Adrenal gland (tissue), 12 donors: ENCODE results near the gene PLD4. TPM values are rescaled to one million over a fixed set of nuclear protein-coding genes. Genes with fewer than 3 reads are reported as not detected.
A peak's percentile ranks its signal among the peaks of the same experiment; 100 is the strongest.

Source experiments
- DNase-seq, 7 donors: peaks; one replicate each; pipeline ENCODE4 v3.0.0-alpha.2; 2019 to 2020
- H3K27ac ChIP-seq, 5 donors: fragments of 200-600 bp; sonication (generic) in 4 of 5; 1 replicate in 3 of 5; 2 replicates in 2 of 5; pipeline versions ENCODE4 v1.5.1 to v1.8.0; 2016 to 2020; ENCODE audit warnings: mild to moderate bottlenecking in 1 of 5
- H3K27me3 ChIP-seq: fragments of 200-600 bp; 2 replicates; pipeline ENCODE4 v1.8.0; 2021
- H3K36me3 ChIP-seq, 2 donors: fragments of 200-600 bp; replicated peaks in 1 of 2; 1 replicate in 1 of 2; 2 replicates in 1 of 2; pipeline versions ENCODE4 v1.5.1 to v1.8.0; 2018 to 2022
- H3K4me1 ChIP-seq, 2 donors: fragments of 200-600 bp; replicated peaks in 1 of 2; 1 replicate in 1 of 2; 2 replicates in 1 of 2; pipeline versions ENCODE4 v1.5.1 to v1.8.0; 2018 to 2021
- H3K4me3 ChIP-seq, 4 donors: fragments of 200-600 bp; sonication (generic) in 3 of 4; one replicate each; pipeline ENCODE4 v1.5.1; 2016 to 2018
- H3K9me3 ChIP-seq, 3 donors: fragments of 200-600 bp; sonication (generic) in 1 of 3; replicated peaks in 1 of 3; 1 replicate in 2 of 3; 2 replicates in 1 of 3; pipeline versions ENCODE4 v1.5.1 to v1.8.0; 2016 to 2021
- POLR2A ChIP-seq, 2 donors: fragments of 450-650 bp; IDR thresholded peaks; one replicate each; pipeline ENCODE4 v1.6.1; 2017; ENCODE audit warnings: antibody characterized with exemption in 2 of 2, mild to moderate bottlenecking in 2 of 2, moderate library complexity in 1 of 2
- WGBS, 4 donors: extraction: QIAGEN DNeasy Blood & Tissue Kit in 2 of 4; methylation state at CpG; one replicate each; pipeline versions ENCODE4 v1.1.5 to v1.1.7; 2013 to 2017; 5-methylcytosine and 5-hydroxymethylcytosine counted together
- intact Hi-C, 2 donors: fragments of 100-400 bp; cut with DNase I; formaldehyde crosslinking; loops; one replicate each; pipeline versions ENCODE4 v1.14.1 to v1.15.0; 2022 to 2023
- polyA plus RNA-seq, 3 donors: library from polyadenylated mRNA; stranded (reverse); fragments of 200-250 nt in 2 of 3; fragments of 350-450 nt in 1 of 3; fragmentation: Illumina TruSeq in 1 of 3; extraction: RNeasy Lipid Tissue Mini Kit (QIAGEN cat#74804) in 1 of 3; gene quantifications; one replicate each; pipeline ENCODE4 v1.2.3, GENCODE V29; 2013 to 2014
- total RNA-seq, 9 donors: library from RNA; depleted of rRNA in 4 of 9; stranded (reverse); fragments of >200 nt in 4 of 9; fragments of 120-200 nt in 1 of 9; fragmentation: NEBNext Ultra II Directional in 1 of 9; extraction: Animal tissue kit (Norgen Biotek cat#: 25700) in 1 of 9; gene quantifications; one replicate each; pipeline versions ENCODE4 v1.1.0 to v1.2.4, GENCODE V29; 2013 to 2023
- TF ChIP-seq, protein P1 (sequence below), 6 experiments: fragments of 450-650 bp in 4 of 6; fragments of 200-600 bp in 2 of 6; sonication (generic) in 1 of 6; IDR thresholded peaks; 1 replicate in 5 of 6; 2 replicates in 1 of 6; pipeline versions ENCODE4 v1.5.1 to v1.8.0; 2016 to 2021; ENCODE audit warnings: antibody characterized with exemption in 6 of 6, mild to moderate bottlenecking in 2 of 6, moderate library complexity in 1 of 6
- donor health status: healthy with polysubstance abuse.
- donor health status: Bipolar disorder and iron deficiency.
- donor health status: DM: yes; HTN: yes; CAD: no.
- donor health status: DM: no; HTN: no; CAD: no.
- donor health status: DM: no; HTN: no; CAD: no.
- donor health status: DM: yes; HTN: yes; CAD: no.

The PLD4 gene
- total and polyA plus RNA-seq, 12 donors = 0.30 to 1.9 (median 0.55) TPM; not detected in 3

DNA sequence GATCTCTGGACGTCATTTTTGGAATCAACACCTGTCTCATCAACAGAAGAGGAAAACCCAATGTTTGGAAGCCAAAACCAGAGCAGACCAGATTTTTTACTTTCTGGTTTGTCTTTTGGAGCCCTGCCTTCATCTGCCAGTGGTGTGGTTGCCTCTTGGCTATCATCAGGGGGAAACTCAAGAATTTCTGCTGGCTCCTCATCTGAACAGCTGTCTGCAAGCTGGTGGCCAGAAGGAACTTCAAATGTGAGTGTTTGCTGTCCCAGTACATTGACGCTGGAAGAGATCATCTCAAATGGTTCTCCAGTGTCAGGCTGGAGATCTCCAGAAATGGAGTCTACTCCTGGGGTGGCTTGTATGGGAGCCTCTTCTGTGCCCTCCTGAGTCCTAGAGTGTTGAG, 13.8 kb downstream of the PLD4 start:
- no peaks in the 10 kb centered on the region for H3K9me3 ChIP-seq
- intact Hi-C loops = no loop called here
- 64 to 77% (median 71%) methylated on average over 2 of the region's 2 CpGs for WGBS, 4 donors

DNA sequence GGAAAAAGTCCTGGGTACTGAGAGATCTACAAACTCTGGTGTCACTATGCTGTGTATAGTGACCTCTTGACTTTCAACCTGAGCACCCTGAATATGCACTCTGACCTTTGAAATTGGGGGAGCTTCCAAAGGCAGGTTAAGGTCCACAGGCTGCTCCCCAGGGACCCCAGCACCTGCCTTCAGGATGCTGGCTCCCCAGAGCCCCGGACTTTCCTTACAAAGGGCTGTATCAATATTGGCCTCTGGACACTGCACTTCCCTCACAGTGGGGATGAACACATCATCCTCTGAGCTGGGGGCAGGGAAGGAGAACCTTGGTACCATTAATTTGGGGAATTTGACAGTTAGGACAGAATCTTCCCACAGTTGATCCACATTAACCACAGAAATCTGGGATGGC, 14.3 kb downstream of the PLD4 start:
- TF ChIP-seq POLR2A (IDR thresholded peaks at IDR 0.05) = no peak
- TF ChIP-seq, protein P1, sequence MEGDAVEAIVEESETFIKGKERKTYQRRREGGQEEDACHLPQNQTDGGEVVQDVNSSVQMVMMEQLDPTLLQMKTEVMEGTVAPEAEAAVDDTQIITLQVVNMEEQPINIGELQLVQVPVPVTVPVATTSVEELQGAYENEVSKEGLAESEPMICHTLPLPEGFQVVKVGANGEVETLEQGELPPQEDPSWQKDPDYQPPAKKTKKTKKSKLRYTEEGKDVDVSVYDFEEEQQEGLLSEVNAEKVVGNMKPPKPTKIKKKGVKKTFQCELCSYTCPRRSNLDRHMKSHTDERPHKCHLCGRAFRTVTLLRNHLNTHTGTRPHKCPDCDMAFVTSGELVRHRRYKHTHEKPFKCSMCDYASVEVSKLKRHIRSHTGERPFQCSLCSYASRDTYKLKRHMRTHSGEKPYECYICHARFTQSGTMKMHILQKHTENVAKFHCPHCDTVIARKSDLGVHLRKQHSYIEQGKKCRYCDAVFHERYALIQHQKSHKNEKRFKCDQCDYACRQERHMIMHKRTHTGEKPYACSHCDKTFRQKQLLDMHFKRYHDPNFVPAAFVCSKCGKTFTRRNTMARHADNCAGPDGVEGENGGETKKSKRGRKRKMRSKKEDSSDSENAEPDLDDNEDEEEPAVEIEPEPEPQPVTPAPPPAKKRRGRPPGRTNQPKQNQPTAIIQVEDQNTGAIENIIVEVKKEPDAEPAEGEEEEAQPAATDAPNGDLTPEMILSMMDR (IDR thresholded peaks at IDR 0.05) = no peak
- no peak overlapping the region for H3K27ac ChIP-seq
- H3K36me3 ChIP-seq = no peaks in the 10 kb centered on the region
- no peak overlapping the region for H3K4me3 ChIP-seq
- no peaks in the 10 kb centered on the region for H3K4me1 ChIP-seq
- intact Hi-C loops = no loop called here
- DNase-seq = no peak
- WGBS, 4 donors = 74 to 90% (median 84%) methylated on average over 1 of the region's 1 CpG; no CpG with 5 or more reads in 1 of the 4 donors
- no peaks in the 10 kb centered on the region for H3K9me3 ChIP-seq
- H3K27me3 ChIP-seq = no peaks in the 10 kb centered on the region

More for the DNA sequence above, 13.8 kb downstream of the PLD4 start:
- H3K4me1 ChIP-seq = no peaks in the 10 kb centered on the region
- H3K4me3 ChIP-seq = no peak overlapping the region
- TF ChIP-seq POLR2A (IDR thresholded peaks at IDR 0.05) = no peak
- TF ChIP-seq, protein P1 (IDR thresholded peaks at IDR 0.05) = no peak
- DNase-seq = no peak
- H3K27me3 ChIP-seq = no peaks in the 10 kb centered on the region
- H3K27ac ChIP-seq = no peak overlapping the region
- no peaks in the 10 kb centered on the region for H3K36me3 ChIP-seq

- Histone ChIP-seq H3K27ac (no peak overlapping the region), H3K4me1 (no peaks in the 10 kb centered on the region), H3K27me3 (no peaks in the 10 kb centered on the region), H3K4me3 (no peak overlapping the region), H3K9me3 (no peaks in the 10 kb centered on the region), H3K36me3 (no peaks in the 10 kb centered on the region)
- 41 to 63% (median 53%) methylated on average over 6 to 11 of the region's 11 CpGs for WGBS, 4 donors
- TF ChIP-seq, protein P1 (IDR thresholded peaks at IDR 0.05) = no peak
- TF ChIP-seq POLR2A (IDR thresholded peaks at IDR 0.05) = no peak
- intact Hi-C loops = no loop called here
- peak in 2 of 7 donors; percentile 9 to 10 for DNase-seq
These were observed 15.2 kb downstream of the PLD4 start for GRCh38 chr14:104939666-104940410.

DNA sequence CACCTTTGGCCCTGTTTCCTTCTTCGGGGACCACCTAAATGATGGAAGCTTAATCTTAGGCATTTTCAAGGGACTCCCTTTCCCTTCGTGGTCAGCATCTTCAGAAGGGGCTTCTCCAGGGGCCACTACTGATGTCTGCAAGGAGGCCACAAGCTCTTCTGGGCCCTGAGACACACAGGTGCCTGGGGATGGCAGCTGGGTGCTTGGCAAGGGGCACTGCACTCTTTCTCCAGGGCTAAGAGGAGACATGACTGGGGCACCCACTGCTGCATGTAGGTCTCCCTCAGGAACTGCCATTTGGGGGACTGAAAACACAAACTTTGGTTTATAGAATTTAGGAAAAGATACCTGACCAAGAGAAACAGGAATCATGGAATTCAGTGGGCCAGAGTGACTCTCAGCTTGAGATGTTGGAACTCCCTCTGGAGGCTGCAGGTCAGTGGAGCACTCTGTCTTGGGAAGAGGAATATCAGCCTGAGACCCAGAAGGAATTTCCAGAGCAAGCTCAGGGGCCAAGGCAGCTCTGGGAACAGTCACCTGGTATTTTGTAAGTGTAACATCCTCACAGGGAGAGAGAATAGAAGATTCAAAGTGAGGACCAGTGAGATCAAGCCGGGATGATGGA, 16.0 kb downstream of the PLD4 start:
- WGBS, 4 donors = 65 to 91% (median 74%) methylated on average over 3 of the region's 3 CpGs
- Histone ChIP-seq H3K4me1 (no peaks in the 10 kb centered on the region), H3K27ac (no peak overlapping the region), H3K9me3 (no peaks in the 10 kb centered on the region), H3K4me3 (no peak overlapping the region), H3K27me3 (no peaks in the 10 kb centered on the region), H3K36me3 (no peaks in the 10 kb centered on the region)
- TF ChIP-seq, protein P1 (IDR thresholded peaks at IDR 0.05) = no peak
- TF ChIP-seq POLR2A (IDR thresholded peaks at IDR 0.05) = no peak
- no peak for DNase-seq
- intact Hi-C loops = no loop called here
